Measurements from ENCODE around the gene ELF1.

GRCh38 chr13:40943073-40943472 lies 76.0 kb downstream of the ELF1 start:
- TF ChIP-seq USF1 (IDR thresholded peaks at IDR 0.05; ENCODE audit: borderline replicate concordance, low read depth): no peak
- TF ChIP-seq REST (IDR thresholded peaks at IDR 0.05; ENCODE audit: low read depth, low read length): no peak

Data from SK-N-SH (cell line).